ENCODE measurements around the gene IL26.

DNA sequence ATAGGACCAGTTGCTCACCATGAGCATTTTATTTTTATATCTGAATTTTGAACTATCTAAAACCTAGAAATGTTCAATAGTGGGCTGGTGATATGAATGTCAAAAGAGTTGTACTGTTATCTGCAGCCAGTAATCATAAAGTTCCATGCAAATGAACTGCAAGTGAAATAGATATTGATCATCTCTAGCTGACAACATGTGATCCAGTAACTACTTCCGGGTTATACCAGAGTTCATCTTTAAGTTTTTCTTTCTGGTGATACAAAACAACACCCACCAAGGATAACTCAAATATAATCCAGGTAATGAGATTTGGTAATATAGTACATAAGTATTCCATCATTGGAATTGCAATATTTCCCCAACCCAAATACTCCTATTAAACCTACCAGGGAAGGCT, 4.1 kb downstream of the IL26 start:
- TF ChIP-seq, protein P1, sequence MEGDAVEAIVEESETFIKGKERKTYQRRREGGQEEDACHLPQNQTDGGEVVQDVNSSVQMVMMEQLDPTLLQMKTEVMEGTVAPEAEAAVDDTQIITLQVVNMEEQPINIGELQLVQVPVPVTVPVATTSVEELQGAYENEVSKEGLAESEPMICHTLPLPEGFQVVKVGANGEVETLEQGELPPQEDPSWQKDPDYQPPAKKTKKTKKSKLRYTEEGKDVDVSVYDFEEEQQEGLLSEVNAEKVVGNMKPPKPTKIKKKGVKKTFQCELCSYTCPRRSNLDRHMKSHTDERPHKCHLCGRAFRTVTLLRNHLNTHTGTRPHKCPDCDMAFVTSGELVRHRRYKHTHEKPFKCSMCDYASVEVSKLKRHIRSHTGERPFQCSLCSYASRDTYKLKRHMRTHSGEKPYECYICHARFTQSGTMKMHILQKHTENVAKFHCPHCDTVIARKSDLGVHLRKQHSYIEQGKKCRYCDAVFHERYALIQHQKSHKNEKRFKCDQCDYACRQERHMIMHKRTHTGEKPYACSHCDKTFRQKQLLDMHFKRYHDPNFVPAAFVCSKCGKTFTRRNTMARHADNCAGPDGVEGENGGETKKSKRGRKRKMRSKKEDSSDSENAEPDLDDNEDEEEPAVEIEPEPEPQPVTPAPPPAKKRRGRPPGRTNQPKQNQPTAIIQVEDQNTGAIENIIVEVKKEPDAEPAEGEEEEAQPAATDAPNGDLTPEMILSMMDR (IDR thresholded peaks at IDR 0.05): no peak
- no peak for TF ChIP-seq POLR2A (IDR thresholded peaks at IDR 0.05)
